Measurements from ENCODE around the gene PSMD3. TPM values are rescaled to one million over a fixed set of nuclear protein-coding genes. Genes with fewer than 3 reads are reported as not detected.

Gene PSMD3
- total and polyA plus RNA-seq, 9 of the 15 experiments (the other 6 are each of a cell fraction or from before 2014, with no cell fraction given), result 2.0 to 251 (median 135) TPM

DNA sequence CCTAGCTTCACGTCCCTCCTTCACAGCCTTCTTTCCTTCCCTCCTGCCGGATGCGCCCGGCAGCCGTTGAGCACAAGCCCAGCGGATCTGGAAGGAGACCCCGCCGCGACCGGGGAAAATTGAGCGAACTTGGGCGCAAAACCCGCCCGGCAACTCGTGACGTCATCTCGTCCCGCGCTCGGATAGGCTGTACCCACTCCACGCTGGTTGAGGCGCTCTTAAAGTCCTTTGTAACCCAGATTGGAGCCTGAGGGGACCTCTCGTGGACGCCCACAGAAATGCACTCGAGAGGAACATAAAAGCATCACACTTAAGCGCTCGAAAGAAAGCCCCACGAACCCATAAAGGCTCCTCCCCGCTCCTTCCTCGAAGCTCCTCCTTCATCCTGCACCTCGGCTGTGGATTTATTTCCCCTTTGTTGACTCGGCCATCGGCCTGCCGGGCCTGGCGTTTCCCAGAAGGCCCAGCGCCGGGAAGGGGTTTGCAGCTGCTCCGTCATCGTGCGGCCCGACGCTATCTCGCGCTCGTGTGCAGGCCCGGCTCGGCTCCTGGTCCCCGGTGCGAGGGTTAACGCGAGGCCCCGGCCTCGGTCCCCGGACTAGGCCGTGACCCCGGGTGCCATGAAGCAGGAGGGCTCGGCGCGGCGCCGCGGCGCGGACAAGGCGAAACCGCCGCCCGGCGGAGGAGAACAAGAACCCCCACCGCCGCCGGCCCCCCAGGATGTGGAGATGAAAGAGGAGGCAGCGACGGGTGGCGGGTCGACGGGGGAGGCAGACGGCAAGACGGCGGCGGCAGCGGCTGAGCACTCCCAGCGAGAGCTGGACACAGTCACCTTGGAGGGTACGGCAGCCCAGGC lies at the start of gene PSMD3 (continued):
- TF ChIP-seq, protein P1, sequence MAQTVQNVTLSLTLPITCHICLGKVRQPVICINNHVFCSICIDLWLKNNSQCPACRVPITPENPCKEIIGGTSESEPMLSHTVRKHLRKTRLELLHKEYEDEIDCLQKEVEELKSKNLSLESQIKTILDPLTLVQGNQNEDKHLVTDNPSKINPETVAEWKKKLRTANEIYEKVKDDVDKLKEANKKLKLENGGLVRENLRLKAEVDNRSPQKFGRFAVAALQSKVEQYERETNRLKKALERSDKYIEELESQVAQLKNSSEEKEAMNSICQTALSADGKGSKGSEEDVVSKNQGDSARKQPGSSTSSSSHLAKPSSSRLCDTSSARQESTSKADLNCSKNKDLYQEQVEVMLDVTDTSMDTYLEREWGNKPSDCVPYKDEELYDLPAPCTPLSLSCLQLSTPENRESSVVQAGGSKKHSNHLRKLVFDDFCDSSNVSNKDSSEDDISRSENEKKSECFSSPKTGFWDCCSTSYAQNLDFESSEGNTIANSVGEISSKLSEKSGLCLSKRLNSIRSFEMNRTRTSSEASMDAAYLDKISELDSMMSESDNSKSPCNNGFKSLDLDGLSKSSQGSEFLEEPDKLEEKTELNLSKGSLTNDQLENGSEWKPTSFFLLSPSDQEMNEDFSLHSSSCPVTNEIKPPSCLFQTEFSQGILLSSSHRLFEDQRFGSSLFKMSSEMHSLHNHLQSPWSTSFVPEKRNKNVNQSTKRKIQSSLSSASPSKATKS (CRISPR knock-in tag; IDR thresholded peaks at IDR 0.05), result no peak
- no peak for TF ChIP-seq ETV5 (CRISPR knock-in tag; IDR thresholded peaks at IDR 0.05; ENCODE audit: low read depth)
- peak; percentile 92 for TF ChIP-seq CHCHD3 (CRISPR knock-in tag; IDR thresholded peaks at IDR 0.05)
- TF ChIP-seq RAD21 (CRISPR knock-in tag; conservative IDR thresholded peaks at IDR 0.05 in 1 of 2, IDR thresholded peaks at IDR 0.05 in 1 of 2), result peak; percentile 87 to 91
- peak; percentile 72; the same call in 1 of the 2 replicates for TF ChIP-seq FOXP1 (CRISPR knock-in tag; IDR thresholded peaks at IDR 0.05)
- TF ChIP-seq, protein P2, sequence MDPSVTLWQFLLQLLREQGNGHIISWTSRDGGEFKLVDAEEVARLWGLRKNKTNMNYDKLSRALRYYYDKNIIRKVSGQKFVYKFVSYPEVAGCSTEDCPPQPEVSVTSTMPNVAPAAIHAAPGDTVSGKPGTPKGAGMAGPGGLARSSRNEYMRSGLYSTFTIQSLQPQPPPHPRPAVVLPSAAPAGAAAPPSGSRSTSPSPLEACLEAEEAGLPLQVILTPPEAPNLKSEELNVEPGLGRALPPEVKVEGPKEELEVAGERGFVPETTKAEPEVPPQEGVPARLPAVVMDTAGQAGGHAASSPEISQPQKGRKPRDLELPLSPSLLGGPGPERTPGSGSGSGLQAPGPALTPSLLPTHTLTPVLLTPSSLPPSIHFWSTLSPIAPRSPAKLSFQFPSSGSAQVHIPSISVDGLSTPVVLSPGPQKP (CRISPR knock-in tag; IDR thresholded peaks at IDR 0.05), result no peak
- TF ChIP-seq, protein P3, sequence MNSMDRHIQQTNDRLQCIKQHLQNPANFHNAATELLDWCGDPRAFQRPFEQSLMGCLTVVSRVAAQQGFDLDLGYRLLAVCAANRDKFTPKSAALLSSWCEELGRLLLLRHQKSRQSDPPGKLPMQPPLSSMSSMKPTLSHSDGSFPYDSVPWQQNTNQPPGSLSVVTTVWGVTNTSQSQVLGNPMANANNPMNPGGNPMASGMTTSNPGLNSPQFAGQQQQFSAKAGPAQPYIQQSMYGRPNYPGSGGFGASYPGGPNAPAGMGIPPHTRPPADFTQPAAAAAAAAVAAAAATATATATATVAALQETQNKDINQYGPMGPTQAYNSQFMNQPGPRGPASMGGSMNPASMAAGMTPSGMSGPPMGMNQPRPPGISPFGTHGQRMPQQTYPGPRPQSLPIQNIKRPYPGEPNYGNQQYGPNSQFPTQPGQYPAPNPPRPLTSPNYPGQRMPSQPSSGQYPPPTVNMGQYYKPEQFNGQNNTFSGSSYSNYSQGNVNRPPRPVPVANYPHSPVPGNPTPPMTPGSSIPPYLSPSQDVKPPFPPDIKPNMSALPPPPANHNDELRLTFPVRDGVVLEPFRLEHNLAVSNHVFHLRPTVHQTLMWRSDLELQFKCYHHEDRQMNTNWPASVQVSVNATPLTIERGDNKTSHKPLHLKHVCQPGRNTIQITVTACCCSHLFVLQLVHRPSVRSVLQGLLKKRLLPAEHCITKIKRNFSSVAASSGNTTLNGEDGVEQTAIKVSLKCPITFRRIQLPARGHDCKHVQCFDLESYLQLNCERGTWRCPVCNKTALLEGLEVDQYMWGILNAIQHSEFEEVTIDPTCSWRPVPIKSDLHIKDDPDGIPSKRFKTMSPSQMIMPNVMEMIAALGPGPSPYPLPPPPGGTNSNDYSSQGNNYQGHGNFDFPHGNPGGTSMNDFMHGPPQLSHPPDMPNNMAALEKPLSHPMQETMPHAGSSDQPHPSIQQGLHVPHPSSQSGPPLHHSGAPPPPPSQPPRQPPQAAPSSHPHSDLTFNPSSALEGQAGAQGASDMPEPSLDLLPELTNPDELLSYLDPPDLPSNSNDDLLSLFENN (IDR thresholded peaks at IDR 0.05; ENCODE audit: low read depth in 2 of 2, low read length in 2 of 2), result peak; percentile 25 to 100; a peak in 3 of 4 replicates
- no peak for TF ChIP-seq ETS2 (tag; IDR thresholded peaks at IDR 0.05; ENCODE audit: borderline replicate concordance, poor library complexity, severe bottlenecking)
- TF ChIP-seq ZNF121 (CRISPR knock-in tag; conservative IDR thresholded peaks at IDR 0.05), result no peak
- TF ChIP-seq CTBP1 (IDR thresholded peaks at IDR 0.05; ENCODE audit: borderline replicate concordance), result peak; percentile 67; the same call in 1 of the 2 replicates

Measured in K562 (cell line).